Psoas muscle (tissue), 8 donors: ENCODE data around the gene VMAC. TPM values are rescaled to one million over a fixed set of nuclear protein-coding genes. Genes with fewer than 3 reads are reported as not detected.
A peak's percentile ranks its signal among the peaks of the same experiment; 100 is the strongest.

Source experiments
- ATAC-seq, 4 donors: fragments of 200-7000 bp; cut with Tn5 transposase; one replicate each; pipeline ENCODE4 v1.9.1; 2020; ENCODE audit warnings: moderate library complexity in 3 of 4, mild to moderate bottlenecking in 2 of 4
- DNase-seq, 2 donors: peaks; one replicate each; pipeline ENCODE4 v3.0.0-alpha.2; 2020
- H3K27ac ChIP-seq: fragments of 200-600 bp; one replicate; pipeline ENCODE4 v1.8.0; 2022
- H3K27me3 ChIP-seq, 3 donors: fragments of 200-600 bp in 1 of 3; one replicate each; pipeline versions ENCODE4 v1.6.1 to v1.8.0; 2013 to 2022; ENCODE audit warnings: low read length in 2 of 3, mild to moderate bottlenecking in 2 of 3, moderate library complexity in 1 of 3; ENCODE audit not compliant: insufficient read depth in 3 of 3
- H3K36me3 ChIP-seq, 2 donors: fragments of 200-600 bp in 1 of 2; one replicate each; pipeline versions ENCODE4 v1.6.1 to v1.8.0; 2013 to 2022; ENCODE audit warnings: low read depth in 1 of 2, mild to moderate bottlenecking in 1 of 2, moderate library complexity in 1 of 2; ENCODE audit not compliant: insufficient read depth in 1 of 2
- H3K4me1 ChIP-seq: fragments of 200-600 bp; one replicate; pipeline ENCODE4 v1.8.0; 2022
- H3K4me3 ChIP-seq: fragments of 200-600 bp; one replicate; pipeline ENCODE4 v1.8.0; 2022; ENCODE audit warnings: mild to moderate bottlenecking
- H3K9me3 ChIP-seq: fragments of 200-600 bp; one replicate; pipeline ENCODE4 v1.8.0; 2022
- WGBS, 3 donors: extraction: QIAGEN DNeasy Blood & Tissue Kit; methylation state at CpG; one replicate each; pipeline versions ENCODE4 v1.1.6 to v1.1.7; 2013; 5-methylcytosine and 5-hydroxymethylcytosine counted together
- intact Hi-C, 2 donors: fragments of 100-400 bp; cut with DNase I; formaldehyde crosslinking; loops; one replicate each; pipeline versions ENCODE4 v1.11.0 to v1.14.2; 2022
- polyA plus RNA-seq, 3 donors: library from polyadenylated mRNA; stranded (reverse); fragments of 200-250 nt; gene quantifications; one replicate each; pipeline ENCODE4 v1.2.3, GENCODE V29; 2013
- total RNA-seq, 4 donors: library from RNA; stranded (reverse); fragmentation: NEBNext Ultra II Directional in 2 of 4; extraction: Animal tissue kit (Norgen Biotek cat#: 25700) in 2 of 4; gene quantifications; one replicate each; pipeline versions ENCODE4 v1.2.1 to v1.2.4, GENCODE V29; 2021 to 2023
- TF ChIP-seq, protein P1 (sequence below): fragments of 200-600 bp; IDR thresholded peaks from one replicate; pipeline ENCODE4 v1.8.0; 2022; ENCODE audit warnings: antibody characterized with exemption
- donor health status: healthy with polysubstance abuse.
- donor health status: DM: no; HTN: no; CAD: no; lungs with moderate emphysema.
- donor health status: Bipolar disorder and iron deficiency.
- donor health status: healthy.
- donor health status: DM: yes; HTN: yes; CAD: no.
- donor health status: DM: no; HTN: no; CAD: no.
- donor health status: DM: no; HTN: no; CAD: no.
- donor health status: DM: yes; HTN: yes; CAD: no.

The VMAC gene
- total and polyA plus RNA-seq, 7 donors: 0.73 to 3.0 (median 0.89) TPM

DNA sequence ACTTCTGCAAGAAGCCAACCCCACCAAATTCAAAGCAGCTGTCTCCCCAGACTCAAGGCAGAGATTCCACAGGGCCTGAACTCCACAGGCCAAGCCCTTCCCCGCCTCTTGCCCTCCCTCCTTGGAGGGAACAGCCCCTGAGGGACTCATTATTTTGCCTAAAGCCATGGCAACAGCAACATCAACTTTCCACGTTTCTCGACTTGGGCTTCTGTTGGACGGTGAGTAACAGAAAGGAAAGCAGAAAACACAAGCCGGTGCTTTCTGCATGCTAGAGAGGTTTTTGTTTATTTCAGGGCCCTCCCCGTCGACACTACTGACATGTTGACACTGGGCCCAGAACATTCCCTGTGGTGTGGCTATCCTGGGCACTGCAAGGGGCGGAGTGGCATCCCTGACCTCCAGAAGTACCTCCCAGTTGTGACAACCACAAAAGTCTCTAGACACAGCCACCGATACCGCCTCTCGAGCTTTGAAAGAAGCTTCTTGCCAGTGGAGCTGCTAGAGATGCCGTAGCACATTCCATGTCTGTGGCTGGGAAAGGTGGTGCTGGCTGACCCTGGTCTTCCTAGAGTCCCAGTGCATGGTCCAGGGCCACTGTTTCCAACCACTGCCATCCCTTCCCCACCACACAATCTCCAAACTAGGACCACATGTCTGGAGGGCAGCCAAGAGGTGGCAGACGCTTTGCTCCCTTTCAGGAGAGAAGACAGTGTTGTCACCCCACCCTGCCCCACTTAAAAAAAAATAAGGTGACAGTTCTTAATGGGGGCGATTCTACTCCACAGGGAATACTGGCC lies 22.2 kb downstream of the VMAC start:
- Histone ChIP-seq H3K4me3 (no peak overlapping the region), H3K9me3 (no peaks in the 10 kb centered on the region), H3K4me1 (no peaks in the 10 kb centered on the region), H3K27ac (peak overlapping the region; percentile 24), H3K36me3 (peaks cover 8 to 100% of the 10 kb centered on the region in 2 donors), H3K27me3 (no peaks in the 10 kb centered on the region)
- peak; percentile 51 to 75 for DNase-seq
- peak; percentile 47 to 69 (median 64) for ATAC-seq
- TF ChIP-seq, protein P1, sequence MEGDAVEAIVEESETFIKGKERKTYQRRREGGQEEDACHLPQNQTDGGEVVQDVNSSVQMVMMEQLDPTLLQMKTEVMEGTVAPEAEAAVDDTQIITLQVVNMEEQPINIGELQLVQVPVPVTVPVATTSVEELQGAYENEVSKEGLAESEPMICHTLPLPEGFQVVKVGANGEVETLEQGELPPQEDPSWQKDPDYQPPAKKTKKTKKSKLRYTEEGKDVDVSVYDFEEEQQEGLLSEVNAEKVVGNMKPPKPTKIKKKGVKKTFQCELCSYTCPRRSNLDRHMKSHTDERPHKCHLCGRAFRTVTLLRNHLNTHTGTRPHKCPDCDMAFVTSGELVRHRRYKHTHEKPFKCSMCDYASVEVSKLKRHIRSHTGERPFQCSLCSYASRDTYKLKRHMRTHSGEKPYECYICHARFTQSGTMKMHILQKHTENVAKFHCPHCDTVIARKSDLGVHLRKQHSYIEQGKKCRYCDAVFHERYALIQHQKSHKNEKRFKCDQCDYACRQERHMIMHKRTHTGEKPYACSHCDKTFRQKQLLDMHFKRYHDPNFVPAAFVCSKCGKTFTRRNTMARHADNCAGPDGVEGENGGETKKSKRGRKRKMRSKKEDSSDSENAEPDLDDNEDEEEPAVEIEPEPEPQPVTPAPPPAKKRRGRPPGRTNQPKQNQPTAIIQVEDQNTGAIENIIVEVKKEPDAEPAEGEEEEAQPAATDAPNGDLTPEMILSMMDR: no peak
- 34 to 47% (median 45%) methylated on average over 14 of the region's 14 CpGs for WGBS, 3 donors
- intact Hi-C loops: no loop called here

DNA sequence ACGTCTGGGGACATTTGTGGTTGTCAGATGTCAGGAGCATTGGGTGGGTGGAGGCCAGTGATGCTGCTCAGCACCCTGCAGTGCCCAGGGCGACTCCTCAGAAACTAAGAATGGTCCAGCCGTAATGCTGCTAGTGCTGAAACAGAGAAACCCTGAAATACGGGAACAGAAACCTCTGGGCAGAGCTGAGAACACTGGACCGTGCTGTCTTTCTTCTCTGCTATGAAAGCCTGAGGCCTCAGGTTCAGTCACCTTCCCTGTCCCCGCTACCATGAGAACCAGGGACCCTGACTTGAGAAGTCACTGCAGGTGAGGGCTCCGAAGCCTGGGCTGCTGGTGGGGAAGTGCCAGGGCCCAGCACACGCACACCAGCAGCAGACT lies 22.8 kb downstream of the VMAC start:
- TF ChIP-seq, protein P1: no peak
- Histone ChIP-seq H3K36me3 (peaks cover 5 to 100% of the 10 kb centered on the region in 2 donors), H3K27ac (peak overlapping the region; percentile 24), H3K27me3 (no peaks in the 10 kb centered on the region), H3K4me1 (no peaks in the 10 kb centered on the region), H3K9me3 (no peaks in the 10 kb centered on the region), H3K4me3 (no peak overlapping the region)
- intact Hi-C loops: no loop called here
- DNase-seq (no peak), ATAC-seq (no peak)
- 87 to 93% (median 90%) methylated on average over 8 of the region's 8 CpGs for WGBS, 3 donors

DNA sequence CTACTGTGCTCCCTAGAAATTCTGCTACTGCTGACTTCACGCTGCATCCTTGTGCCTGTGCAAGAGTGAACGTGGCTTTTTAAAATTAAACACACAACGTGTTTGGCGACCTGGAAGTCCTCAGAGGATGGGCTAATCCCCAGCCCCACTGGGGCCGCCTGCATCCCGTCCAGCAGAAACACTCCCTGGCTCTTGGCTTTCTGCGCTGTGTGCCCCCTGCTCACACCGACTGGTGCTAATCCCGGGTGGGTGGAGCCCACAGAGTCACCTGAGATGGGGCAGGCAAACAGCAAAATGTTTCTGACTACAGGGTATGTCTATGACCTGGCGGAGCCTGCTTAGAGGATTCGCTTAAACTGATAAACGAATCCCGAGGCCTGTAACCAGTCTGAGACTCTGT lies 24.5 kb downstream of the VMAC start:
- H3K27ac ChIP-seq: no peak overlapping the region
- no peaks in the 10 kb centered on the region for H3K9me3 ChIP-seq
- H3K27me3 ChIP-seq: no peaks in the 10 kb centered on the region
- ATAC-seq (no peak), DNase-seq (no peak)
- H3K4me3 ChIP-seq: no peak overlapping the region
- TF ChIP-seq, protein P1: no peak
- intact Hi-C loops: no loop called here
- WGBS, 3 donors: 82 to 86% (median 86%) methylated on average over 13 of the region's 13 CpGs
- peaks cover 5 to 100% of the 10 kb centered on the region in 2 donors for H3K36me3 ChIP-seq
- H3K4me1 ChIP-seq: no peaks in the 10 kb centered on the region

DNA sequence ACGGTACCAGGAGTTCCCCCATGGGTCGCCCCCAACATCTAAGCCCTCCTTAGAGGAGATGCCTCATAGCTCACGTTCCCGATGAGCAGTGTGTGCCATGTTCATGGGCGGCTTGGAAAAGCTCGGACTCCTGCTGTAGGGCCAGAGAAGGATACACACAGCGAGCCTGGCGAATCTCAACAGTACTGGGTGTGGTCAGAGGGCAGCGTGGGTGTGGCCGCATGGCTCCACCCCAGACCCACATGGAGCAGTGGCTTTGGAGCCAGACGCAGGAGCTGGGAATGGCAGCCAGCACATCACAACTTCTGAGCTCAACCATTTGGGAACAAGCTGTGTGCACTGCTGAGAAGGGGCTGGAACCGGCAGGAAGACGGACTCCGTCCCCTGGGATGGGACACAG lies 25.0 kb downstream of the VMAC start:
- ATAC-seq: no peak
- no peaks in the 10 kb centered on the region for H3K4me1 ChIP-seq
- TF ChIP-seq, protein P1: no peak

DNA sequence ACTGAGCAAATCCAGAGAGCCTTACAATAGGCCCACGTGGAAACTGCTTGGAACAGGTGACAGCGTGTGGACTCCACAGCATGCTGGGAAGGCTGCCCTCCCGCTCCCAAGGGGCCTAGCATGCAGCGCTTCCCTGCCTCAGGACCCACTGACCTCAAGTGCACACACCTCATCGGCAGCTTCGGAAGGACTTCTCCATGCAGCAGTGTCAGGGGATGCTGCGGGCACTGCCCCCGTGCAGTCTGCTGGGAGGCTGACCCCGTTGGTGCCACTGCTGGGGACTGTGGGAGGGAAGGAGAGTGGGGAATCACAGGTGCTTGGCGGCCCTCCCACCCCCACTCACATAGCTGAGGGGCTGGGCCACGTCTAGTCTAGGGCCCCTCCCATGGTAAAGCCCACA lies 26.6 kb downstream of the VMAC start:
- 72 to 85% (median 81%) methylated on average over 11 of the region's 11 CpGs for WGBS, 3 donors
- Histone ChIP-seq H3K27ac (no peak overlapping the region), H3K4me1 (peaks cover 4% of the 10 kb centered on the region), H3K27me3 (no peaks in the 10 kb centered on the region), H3K9me3 (no peaks in the 10 kb centered on the region), H3K36me3 (peaks cover 0 to 86% of the 10 kb centered on the region in 2 donors), H3K4me3 (no peak overlapping the region)
- ATAC-seq: no peak
- intact Hi-C loops: no loop called here
- TF ChIP-seq, protein P1: no peak
- no peak for DNase-seq

More for the DNA sequence above, 25.0 kb downstream of the VMAC start:
- Histone ChIP-seq H3K27me3 (no peaks in the 10 kb centered on the region), H3K27ac (no peak overlapping the region), H3K9me3 (no peaks in the 10 kb centered on the region), H3K36me3 (peaks cover 5 to 96% of the 10 kb centered on the region in 2 donors), H3K4me3 (no peak overlapping the region)
- 82 to 87% (median 84%) methylated on average over 14 of the region's 14 CpGs for WGBS, 3 donors
- DNase-seq: no peak
- intact Hi-C loops: no loop called here
